BJ (cell line): ENCODE results near the gene CEP126. TPM values are rescaled to one million over a fixed set of nuclear protein-coding genes. Genes with fewer than 3 reads are reported as not detected.

Experiments used
- CTCF ChIA-PET: fragments of 350-600 bp; formaldehyde crosslinking; extraction: SDS; loops from one replicate; lab custom pipeline; 2021; ENCODE audit warnings: antibody characterized with exemption, inconsistent platforms; lab: Yijun Ruan, JAX
- POLR2A ChIA-PET: fragments of 300-600 bp; sonication (Branson Sonifier 250); formaldehyde crosslinking; extraction: SDS; loops from one replicate; lab custom pipeline; 2021; ENCODE audit warnings: antibody characterized with exemption; lab: Charles Lee
- DNase-seq: peaks from one replicate; pipeline ENCODE4 v3.0.0-alpha.2; 2011; ENCODE audit warnings: low read depth
- H3K27me3 ChIP-seq: 2 replicates; pipeline ENCODE4 v1.6.0; 2011; ENCODE audit warnings: low read length; ENCODE audit not compliant: control insufficient read depth, insufficient read depth
- H3K36me3 ChIP-seq: 2 replicates; pipeline ENCODE4 v1.5.1; 2011; ENCODE audit warnings: low read length; ENCODE audit not compliant: control insufficient read depth, insufficient read depth
- H3K4me3 ChIP-seq: 2 replicates; pipeline ENCODE4 v1.5.1; 2011; ENCODE audit warnings: low read depth, mild to moderate bottlenecking, control low read depth, low read length
- polyA plus RNA-seq: library from polyadenylated mRNA; depleted of rRNA; stranded (reverse); fragments of >200 nt; gene quantifications from 2 replicates; pipeline ENCODE4 v1.2.3, GENCODE V29; 2011
- TF ChIP-seq, protein P1 (sequence below): IDR thresholded peaks from 2 replicates; pipeline ENCODE4 v1.5.1; 2011; ENCODE audit warnings: low read depth, mild to moderate bottlenecking, control low read depth, inconsistent platforms, low read length, moderate library complexity; ENCODE audit not compliant: insufficient read depth

CEP126 gene
- polyA plus RNA-seq, 1 experiment, result 1.5 TPM

GRCh38 chr11:101914341-101914737, 471 bp upstream of the CEP126 start:
- DNase-seq, result no peak
- ChIA-PET POLR2A (interaction anchor here (0.7 kb wide), 1 partner anchor 354 kb away, joined by 4 read pairs; no protein-coding TSS in a partner anchor), CTCF (interaction anchor here (1.9 kb wide), 1 partner anchor 53 kb away, joined by 13 read pairs; no protein-coding TSS in a partner anchor)
- peak overlapping the region; percentile 60 for H3K4me3 ChIP-seq
- TF ChIP-seq, protein P1, sequence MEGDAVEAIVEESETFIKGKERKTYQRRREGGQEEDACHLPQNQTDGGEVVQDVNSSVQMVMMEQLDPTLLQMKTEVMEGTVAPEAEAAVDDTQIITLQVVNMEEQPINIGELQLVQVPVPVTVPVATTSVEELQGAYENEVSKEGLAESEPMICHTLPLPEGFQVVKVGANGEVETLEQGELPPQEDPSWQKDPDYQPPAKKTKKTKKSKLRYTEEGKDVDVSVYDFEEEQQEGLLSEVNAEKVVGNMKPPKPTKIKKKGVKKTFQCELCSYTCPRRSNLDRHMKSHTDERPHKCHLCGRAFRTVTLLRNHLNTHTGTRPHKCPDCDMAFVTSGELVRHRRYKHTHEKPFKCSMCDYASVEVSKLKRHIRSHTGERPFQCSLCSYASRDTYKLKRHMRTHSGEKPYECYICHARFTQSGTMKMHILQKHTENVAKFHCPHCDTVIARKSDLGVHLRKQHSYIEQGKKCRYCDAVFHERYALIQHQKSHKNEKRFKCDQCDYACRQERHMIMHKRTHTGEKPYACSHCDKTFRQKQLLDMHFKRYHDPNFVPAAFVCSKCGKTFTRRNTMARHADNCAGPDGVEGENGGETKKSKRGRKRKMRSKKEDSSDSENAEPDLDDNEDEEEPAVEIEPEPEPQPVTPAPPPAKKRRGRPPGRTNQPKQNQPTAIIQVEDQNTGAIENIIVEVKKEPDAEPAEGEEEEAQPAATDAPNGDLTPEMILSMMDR, result no peak
- H3K36me3 ChIP-seq, result no peaks in the 10 kb centered on the region
- H3K27me3 ChIP-seq, result no peaks in the 10 kb centered on the region

GRCh38 chr11:101915791-101916291, 1.0 kb downstream of the CEP126 start:
- POLR2A ChIA-PET, result no interaction called here
- CTCF ChIA-PET, result interaction anchor here (1.9 kb wide), 1 partner anchor 54 kb away, joined by 13 read pairs; no protein-coding TSS in a partner anchor
- Histone ChIP-seq H3K4me3 (peak overlapping the region; percentile 60), H3K27me3 (no peaks in the 10 kb centered on the region), H3K36me3 (no peaks in the 10 kb centered on the region)
- TF ChIP-seq, protein P1, result no peak
- DNase-seq, result no peak

DNA sequence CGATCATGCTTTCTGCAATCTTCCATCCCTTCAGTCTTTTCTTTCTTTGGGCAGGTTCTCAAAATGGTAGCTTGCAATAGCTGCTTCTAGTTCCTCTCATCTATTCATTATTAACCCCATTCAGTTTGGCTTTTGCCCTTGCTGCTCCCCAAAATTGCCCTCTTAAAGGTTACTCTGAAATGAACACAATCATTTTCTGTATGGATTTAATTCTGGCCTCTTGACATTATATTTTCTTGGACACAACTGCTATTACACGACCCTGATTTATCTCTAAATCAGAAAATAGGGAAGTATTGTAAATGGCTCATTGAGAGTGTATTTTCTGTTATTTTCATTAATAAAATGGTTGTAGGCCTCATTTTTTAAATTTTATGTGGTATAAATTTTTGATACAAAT, 1.6 kb downstream of the CEP126 start, which contains the start of gene ANGPTL5:
Gene ANGPTL5 (minus strand): TSS at position 101 of the 400 bp plus-strand sequence. CDS start 8,613 bp downstream, outside the sequence.
- TF ChIP-seq, protein P1, result no peak
- Histone ChIP-seq H3K27me3 (no peaks in the 10 kb centered on the region), H3K36me3 (no peaks in the 10 kb centered on the region), H3K4me3 (peak within 1 kb of the TSS; percentile 60)
- POLR2A ChIA-PET, result no interaction called here
- DNase-seq, result no peak
- CTCF ChIA-PET, result no interaction called here

GRCh38 chr11:101917226-101917625, 2.4 kb downstream of the CEP126 start:
- ChIA-PET POLR2A (interaction anchor here (0.7 kb wide), 1 partner anchor 50 kb away, joined by 13 read pairs; no protein-coding TSS in a partner anchor), CTCF (no interaction called here)
- H3K4me3 ChIP-seq, result no peak overlapping the region
- no peaks in the 10 kb centered on the region for H3K27me3 ChIP-seq
- no peaks in the 10 kb centered on the region for H3K36me3 ChIP-seq
- TF ChIP-seq, protein P1, result no peak
- no peak for DNase-seq

GRCh38 chr11:101920992-101921391, 6.2 kb downstream of the CEP126 start:
- POLR2A ChIA-PET, result no interaction called here
- no peaks in the 10 kb centered on the region for H3K36me3 ChIP-seq
- H3K27me3 ChIP-seq, result no peaks in the 10 kb centered on the region
- CTCF ChIA-PET, result no interaction called here
- DNase-seq, result no peak
- TF ChIP-seq, protein P1, result no peak
- no peak overlapping the region for H3K4me3 ChIP-seq
